Mammary epithelial cell (primary cell): ENCODE data around the gene CTDSP1.

Experiments
- EZH2 ChIP-seq: IDR thresholded peaks from 2 replicates; pipeline ENCODE4 v1.6.1; 2012; ENCODE audit warnings: low read length, inconsistent platforms, borderline replicate concordance
- TF ChIP-seq, protein P1 (sequence below), 2 donors: IDR thresholded peaks in 1 of 2; conservative IDR thresholded peaks in 1 of 2; 2 replicates each; pipeline ENCODE4 v1.5.1; 2011 to 2012; ENCODE audit warnings: inconsistent platforms in 2 of 2, low read length in 2 of 2, mild to moderate bottlenecking in 2 of 2, control low read depth in 1 of 2, low read depth in 1 of 2; ENCODE audit not compliant: insufficient read depth in 1 of 2; ENCODE audit errors: extremely low read depth in 1 of 2

DNA sequence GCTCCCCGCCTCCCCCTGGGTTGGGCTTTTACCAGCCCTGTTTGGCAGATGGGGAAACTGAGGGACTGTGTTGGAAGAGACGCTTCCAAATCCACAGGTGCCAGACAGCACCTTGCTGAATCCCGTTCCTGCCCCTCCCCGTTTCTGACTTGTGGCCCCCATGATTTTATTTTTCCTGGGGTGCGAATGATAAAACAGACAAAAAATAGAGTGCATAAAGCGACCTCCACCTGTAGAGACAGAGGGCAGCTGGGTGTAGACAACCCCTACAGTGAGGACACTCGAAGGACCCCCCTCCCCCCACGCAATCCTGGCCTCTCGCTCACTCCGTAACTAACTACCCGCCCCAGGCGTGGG is 2.2 kb upstream of the CTDSP1 start:
- TF ChIP-seq, protein P1, sequence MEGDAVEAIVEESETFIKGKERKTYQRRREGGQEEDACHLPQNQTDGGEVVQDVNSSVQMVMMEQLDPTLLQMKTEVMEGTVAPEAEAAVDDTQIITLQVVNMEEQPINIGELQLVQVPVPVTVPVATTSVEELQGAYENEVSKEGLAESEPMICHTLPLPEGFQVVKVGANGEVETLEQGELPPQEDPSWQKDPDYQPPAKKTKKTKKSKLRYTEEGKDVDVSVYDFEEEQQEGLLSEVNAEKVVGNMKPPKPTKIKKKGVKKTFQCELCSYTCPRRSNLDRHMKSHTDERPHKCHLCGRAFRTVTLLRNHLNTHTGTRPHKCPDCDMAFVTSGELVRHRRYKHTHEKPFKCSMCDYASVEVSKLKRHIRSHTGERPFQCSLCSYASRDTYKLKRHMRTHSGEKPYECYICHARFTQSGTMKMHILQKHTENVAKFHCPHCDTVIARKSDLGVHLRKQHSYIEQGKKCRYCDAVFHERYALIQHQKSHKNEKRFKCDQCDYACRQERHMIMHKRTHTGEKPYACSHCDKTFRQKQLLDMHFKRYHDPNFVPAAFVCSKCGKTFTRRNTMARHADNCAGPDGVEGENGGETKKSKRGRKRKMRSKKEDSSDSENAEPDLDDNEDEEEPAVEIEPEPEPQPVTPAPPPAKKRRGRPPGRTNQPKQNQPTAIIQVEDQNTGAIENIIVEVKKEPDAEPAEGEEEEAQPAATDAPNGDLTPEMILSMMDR (conservative IDR thresholded peaks at IDR 0.05 in 1 of 2, IDR thresholded peaks at IDR 0.05 in 1 of 2; ENCODE audit: extremely low read depth in 1 of 2, insufficient read depth in 1 of 2, low read depth in 1 of 2, low read length in 2 of 2), result no peak
- TF ChIP-seq EZH2, result no peak
